NCI-H69 (cell line): ENCODE data around the gene TPX2.

Experiments used
- DNase-seq: peaks from one replicate; lab custom pipeline; 2025; lab: John Stamatoyannopoulos, UW

Gene TPX2, protein sequence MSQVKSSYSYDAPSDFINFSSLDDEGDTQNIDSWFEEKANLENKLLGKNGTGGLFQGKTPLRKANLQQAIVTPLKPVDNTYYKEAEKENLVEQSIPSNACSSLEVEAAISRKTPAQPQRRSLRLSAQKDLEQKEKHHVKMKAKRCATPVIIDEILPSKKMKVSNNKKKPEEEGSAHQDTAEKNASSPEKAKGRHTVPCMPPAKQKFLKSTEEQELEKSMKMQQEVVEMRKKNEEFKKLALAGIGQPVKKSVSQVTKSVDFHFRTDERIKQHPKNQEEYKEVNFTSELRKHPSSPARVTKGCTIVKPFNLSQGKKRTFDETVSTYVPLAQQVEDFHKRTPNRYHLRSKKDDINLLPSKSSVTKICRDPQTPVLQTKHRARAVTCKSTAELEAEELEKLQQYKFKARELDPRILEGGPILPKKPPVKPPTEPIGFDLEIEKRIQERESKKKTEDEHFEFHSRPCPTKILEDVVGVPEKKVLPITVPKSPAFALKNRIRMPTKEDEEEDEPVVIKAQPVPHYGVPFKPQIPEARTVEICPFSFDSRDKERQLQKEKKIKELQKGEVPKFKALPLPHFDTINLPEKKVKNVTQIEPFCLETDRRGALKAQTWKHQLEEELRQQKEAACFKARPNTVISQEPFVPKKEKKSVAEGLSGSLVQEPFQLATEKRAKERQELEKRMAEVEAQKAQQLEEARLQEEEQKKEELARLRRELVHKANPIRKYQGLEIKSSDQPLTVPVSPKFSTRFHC

DNA sequence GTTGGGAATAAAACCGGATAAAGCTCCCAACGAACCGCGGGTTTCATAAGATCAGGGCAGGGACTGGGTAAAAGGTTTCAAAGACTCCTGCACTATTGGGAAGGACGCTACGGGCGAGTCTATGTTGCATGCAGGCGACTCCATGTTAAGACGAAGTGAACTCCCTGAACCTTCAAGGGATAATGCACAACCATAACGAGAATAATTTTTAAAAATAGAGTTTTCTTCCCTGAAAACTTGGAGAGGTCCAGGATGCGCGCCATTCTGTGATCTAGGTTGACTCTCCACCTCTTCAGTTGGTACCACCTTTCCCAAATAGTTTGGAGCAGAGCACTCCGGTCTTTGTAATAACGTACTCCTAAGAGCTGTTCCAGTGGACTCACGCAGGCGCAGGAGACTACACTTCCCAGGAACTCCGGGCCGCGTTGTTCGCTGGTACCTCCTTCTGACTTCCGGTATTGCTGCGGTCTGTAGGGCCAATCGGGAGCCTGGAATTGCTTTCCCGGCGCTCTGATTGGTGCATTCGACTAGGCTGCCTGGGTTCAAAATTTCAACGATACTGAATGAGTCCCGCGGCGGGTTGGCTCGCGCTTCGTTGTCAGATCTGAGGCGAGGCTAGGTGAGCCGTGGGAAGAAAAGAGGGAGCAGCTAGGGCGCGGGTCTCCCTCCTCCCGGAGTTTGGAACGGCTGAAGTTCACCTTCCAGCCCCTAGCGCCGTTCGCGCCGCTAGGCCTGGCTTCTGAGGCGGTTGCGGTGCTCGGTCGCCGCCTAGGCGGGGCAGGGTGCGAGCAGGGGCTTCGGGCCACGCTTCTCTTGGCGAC, at the start of gene TPX2:
Gene TPX2, plus strand, starts transcription at position 562 of the 821 bp plus-strand sequence. CDS start 18,187 bp downstream, outside the sequence.
- peak; percentile 99 for DNase-seq

GRCh38 chr20:31690124-31690666, 48.9 kb upstream of the TPX2 start:
- no peak for DNase-seq

DNA sequence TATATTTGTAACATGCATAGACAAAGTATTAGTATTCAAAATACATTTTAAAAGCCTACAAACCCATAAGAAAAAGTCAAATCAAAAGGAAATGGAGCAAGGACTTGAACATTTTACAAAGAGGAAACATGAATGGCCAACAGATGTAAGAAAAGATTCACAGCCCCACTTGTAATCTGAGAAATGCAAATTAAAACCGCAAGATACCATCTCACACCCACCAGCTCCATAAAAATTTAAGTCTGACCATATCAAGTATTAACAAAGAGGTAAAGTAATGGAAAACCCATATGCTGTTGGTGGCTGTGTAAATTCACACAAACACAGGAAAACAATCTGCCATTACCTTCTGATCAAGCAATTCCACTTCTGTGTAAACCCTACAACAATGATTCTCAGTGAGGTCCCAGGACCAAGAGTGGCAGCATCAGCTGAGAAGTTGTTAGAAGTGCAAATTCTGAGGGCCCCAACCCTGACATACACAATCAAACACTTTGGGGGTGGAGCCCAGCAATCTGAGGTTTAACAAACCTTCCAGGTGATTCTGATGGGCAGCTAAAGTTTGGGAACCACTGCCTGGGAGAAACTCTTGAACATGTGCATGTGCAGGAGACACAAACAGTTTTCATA, 47.3 kb upstream of the TPX2 start:
- peak; percentile 55 for DNase-seq

GRCh38 chr20:31693402-31693801, 45.7 kb upstream of the TPX2 start:
- DNase-seq = peak; percentile 57

DNA sequence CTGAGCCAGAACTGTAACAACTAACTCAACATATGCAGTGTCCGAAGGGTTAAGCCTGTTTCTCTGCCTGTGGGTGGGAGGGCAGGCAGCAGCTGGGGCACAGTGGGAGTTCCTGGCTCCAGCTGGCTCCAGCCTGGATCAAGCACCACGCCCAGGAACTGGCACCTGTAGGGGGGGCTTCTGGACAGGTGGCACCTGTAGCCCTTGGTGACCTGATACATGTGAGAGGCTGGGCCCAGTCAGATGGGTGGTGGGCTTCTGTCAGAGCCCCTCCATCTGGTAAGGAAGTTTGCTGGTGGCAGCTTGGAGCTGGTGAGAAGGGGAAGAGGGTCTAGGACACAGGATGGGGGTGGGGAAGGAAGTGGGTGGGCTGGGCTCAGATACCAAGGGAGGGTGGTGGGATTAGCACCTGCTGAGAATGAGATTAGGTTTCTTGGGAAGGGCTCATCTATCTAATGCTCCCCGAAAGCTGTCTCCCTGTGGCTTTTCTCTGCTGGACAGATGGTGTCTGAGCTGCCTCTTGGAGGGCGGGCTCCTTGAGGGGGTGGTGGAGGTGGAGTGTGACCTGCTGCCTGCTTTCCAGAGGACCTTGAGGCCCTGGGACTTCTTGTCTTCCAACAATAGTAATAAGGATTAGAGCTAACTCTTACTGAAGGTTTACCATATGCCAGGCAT, 45.0 kb upstream of the TPX2 start:
- DNase-seq = peak; percentile 97

GRCh38 chr20:31694842-31695593, 44.1 kb upstream of the TPX2 start:
- DNase-seq = no peak

DNA sequence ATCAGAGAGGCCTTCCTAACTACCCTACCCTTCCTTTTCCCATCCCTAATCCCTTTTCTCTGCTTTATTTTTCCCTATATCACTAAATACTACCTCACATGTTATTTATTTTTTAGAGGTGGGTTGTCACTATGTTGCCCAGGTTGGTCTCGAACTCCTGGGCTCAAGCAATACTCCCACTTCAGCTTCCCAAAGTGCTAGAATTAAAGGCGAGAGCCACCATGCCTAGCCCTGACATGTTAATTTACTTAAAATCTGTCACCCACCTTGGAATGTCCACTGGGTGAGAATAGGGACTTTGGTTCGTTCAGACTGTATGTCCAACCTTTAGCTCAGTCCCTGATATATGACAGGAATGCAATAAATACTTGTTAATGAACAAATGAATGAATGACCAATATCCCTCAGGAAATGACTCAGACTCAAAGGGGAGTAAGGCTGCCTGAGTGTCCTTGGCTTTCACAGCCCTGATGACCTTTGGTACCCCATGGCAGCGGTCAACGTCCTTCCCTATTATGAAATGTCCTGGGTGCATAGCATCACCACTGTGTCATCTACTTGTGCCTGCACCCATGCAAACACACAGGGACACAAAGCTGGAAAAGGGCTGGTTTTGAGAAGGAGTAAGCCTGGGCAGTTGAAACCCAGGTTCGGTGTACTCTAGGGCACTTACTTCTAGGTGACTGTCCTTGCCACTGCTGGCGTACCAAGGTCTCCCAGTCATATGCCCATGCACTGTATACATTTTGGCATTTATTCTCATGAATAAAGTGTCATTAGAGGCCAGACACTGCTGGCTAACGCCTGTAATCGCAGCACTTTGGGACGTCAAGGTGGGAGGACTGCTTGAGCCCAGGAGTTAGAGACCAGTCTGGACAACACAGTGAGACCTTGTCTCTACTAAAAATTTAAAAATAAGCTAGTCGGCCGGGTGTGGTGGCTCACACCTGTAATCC, 43.0 kb upstream of the TPX2 start:
- no peak for DNase-seq

DNA sequence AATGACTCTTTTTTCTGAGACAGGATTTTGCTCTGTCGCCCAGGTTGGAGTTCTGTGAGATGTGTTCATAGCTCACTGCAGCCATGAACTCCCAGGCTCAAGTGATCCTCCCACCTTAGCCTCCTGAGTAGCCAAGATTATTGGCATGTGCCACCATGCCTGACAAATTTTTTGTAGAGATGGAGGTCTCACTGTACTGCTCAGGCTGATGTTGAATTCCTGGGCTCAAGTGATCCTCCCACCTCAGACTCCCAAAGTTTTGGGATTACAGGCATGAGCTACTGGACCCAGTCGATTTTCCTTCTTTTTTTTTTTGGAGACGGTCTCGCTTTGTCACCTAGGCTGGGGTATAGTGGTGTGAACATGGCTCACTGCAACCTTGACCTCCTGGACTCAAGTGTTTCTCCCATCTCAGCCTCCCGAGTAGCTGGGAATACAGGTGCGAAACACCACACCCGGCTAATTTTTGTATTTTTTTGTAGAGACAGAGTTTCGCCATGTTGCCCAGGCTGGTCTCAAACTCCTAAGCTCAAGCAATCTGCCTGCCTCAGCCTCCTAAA, 40.8 kb upstream of the TPX2 start:
- DNase-seq = no peak

DNA sequence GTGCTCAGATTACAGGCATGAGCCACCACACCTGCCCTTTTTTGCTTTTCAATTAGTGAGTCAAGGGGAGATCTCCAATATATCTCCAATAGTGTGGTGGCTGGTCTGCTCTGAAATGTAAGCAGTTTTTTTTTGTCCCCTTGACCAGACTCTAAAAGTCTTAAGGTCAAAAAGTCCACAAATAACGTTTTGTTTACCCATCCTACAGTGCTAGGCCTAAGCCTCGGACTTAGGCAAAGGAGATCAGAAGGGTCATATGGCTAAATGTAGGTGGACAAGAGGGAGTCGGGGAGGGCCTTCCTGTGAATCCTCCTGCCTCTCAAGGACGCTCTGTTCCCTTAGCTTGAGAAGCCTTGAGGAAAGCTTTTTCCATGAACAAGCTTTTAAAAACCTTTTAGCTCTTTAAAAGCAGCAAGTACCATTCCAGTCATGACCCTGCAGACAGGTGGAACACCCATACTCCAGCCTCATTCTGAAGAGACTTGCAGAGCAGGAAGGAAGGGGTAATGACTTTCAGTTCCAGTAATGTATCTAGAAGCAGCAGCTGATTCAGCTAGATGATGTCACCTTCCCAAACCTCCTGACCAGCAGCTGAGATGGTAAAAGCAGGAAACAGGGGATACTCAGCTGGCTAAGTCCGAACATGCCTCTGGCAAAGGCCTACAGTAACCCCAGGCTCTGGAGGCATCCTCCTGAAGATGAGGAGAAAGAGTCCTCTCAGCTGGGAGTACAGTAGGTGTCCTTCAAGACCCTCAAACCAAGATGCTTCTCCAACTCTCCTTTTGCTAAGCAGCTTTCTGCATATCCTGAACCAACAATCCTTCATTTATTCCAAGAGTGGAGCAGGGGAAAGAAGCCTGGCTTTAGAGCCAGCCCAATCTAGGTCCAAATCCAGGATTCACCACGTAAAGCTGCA, 40.0 kb upstream of the TPX2 start:
- DNase-seq = peak; percentile 75

- no peak for DNase-seq
Measured at GRCh38 chr20:31699801-31700728, 39.0 kb upstream of the TPX2 start.

GRCh38 chr20:31700747-31701146, 38.3 kb upstream of the TPX2 start:
- no peak for DNase-seq

DNA sequence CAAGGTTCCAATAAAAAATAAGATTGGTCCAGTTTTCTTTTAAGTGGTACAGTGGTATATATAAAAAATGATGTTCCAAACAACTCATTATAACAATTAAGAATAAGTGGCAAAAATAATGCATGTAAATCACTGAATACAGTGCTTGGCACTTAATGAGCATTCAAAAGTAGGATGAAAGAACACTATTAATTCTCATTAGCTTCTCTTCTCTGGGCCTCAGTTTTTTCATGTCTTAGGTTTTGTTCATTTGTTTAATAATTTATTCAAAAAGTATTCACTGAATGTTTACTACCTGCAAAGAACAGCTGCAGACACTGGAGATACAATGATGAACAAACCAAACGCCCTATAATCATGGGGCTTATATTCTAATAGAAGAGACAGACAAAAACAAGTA, 37.5 kb upstream of the TPX2 start:
- no peak for DNase-seq

- DNase-seq = no peak
Measured at GRCh38 chr20:31704225-31705119, 34.6 kb upstream of the TPX2 start.

GRCh38 chr20:31705191-31705590, 33.9 kb upstream of the TPX2 start:
- no peak for DNase-seq
